H54 (cell line): ENCODE data around the gene PPP5C.
"Not testable (repeated sequence)": the region's sequence is repeated elsewhere in the genome, so short reads cannot be mapped to it uniquely, and the experiment has no call there.

Experiments used
- DNase-seq: peaks from one replicate; pipeline ENCODE4 v3.0.0; 2011; ENCODE audit warnings: low spot score, mixed read lengths; ENCODE audit not compliant: insufficient read length
- FAIRE-seq: peaks from 3 replicates; lab custom pipeline; 2011; peaks lifted over from hg19 to GRCh38; lab: Jason Lieb, UNC
- POLR2A ChIP-seq: IDR thresholded peaks from 2 replicates; pipeline ENCODE4 v1.6.1; 2011; ENCODE audit warnings: low read depth, mild to moderate bottlenecking, low read length

PPP5C gene, protein sequence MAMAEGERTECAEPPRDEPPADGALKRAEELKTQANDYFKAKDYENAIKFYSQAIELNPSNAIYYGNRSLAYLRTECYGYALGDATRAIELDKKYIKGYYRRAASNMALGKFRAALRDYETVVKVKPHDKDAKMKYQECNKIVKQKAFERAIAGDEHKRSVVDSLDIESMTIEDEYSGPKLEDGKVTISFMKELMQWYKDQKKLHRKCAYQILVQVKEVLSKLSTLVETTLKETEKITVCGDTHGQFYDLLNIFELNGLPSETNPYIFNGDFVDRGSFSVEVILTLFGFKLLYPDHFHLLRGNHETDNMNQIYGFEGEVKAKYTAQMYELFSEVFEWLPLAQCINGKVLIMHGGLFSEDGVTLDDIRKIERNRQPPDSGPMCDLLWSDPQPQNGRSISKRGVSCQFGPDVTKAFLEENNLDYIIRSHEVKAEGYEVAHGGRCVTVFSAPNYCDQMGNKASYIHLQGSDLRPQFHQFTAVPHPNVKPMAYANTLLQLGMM

DNA sequence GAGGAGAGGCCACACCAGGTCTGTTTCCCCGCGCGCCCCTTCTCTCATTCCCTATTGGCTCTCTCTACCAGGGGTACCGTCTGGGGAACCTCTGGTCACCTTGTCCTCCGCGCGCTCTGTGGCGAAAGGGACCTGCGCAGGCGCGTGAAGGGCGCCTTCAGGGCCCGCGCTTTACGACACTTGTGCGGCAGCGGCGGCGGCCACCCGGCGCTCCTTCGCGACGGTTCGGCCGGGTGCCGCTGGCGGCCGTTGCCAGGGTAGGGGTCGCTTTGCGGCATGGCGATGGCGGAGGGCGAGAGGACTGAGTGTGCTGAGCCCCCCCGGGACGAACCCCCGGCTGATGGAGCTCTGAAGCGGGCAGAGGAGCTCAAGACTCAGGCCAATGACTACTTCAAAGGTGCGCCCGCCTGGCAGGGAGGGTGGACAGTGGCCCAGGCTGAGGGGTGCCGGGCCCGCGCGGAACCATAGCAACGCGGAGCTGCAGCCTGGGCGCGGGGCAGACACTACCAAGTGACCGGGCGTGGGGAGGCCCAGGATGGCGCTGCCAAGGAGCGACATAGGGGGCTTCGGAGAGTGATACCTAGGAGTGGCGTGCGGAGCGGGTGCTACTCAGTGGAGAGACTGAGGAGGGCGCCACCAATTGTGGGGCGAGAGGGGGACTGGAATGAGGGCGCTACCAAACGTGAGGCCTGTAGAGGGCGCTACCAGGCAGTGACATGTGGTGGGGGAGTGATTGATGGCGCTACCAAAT, at the start of gene PPP5C:
Gene PPP5C (plus strand): TSS at position 267 of the 751 bp plus-strand sequence. CDS start 10 bp downstream, at position 277.
- TF ChIP-seq POLR2A = peak; percentile 52; the same call in 1 of the 2 replicates
- FAIRE-seq (no peak), DNase-seq (peak; percentile 84)

DNA sequence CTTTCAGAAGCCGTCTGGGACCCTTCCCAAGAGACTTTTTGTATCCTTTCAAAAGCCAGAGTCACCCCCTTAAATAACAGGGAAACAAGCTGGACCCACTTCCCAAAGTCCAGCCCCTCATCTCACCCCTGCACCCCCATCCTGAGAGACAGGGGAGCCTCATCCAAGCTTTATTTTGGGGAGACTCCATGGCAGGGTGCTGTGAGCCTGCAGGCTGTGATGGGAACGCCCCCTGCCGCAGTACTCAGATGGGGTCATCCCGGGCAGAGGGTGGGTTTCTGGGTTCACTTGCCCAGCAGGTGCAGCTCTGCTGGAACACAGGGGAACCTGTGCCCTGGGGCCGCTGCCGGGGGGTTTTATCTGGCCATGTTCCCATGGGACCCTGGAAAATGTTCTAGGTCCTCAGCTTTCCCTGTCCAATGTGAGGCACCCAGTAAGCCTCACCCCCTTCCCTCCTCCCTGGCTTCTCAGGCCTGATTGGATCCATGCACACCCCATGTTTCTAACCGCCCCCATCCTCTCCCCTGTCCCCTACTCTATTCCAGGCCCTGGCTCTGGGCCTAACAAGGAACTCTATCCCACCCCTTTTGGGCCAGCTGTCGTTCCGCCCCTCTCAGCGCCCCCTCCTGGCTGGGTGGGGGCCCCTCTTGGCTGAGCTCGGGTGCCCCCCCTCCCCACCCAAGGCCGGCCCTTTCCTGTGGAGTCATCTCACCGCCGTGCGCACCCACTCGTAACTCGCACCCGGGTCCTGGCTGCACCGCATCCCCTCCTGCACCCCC, 49.0 kb upstream of the PPP5C start:
- no peak for TF ChIP-seq POLR2A
- DNase-seq = no peak
- FAIRE-seq = no peak

DNA sequence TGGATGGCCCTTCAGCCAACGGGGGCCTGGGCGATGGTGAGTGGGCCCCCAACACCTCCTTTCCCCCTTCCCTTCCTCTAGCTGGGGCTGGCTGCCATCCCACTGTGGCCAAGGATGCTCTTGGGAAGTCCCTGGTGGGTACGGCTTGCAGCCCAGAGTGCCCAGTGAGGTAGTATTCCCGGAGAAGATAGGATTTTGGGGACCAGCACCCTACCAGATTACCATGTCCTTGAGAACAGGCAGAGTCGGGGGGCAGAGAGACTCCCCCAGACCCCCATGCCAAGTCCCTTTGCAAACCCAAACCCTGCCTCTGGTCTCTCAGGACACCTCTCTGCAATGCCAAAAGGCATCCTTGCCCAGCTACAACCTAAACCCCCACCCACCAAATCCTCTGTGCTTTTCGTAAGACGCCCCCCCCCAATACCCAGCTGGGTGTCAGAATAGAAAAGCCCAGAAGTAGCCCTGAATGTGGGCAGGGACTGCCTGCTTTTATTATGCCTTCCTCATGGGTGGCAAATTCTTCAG, 48.3 kb upstream of the PPP5C start:
- DNase-seq (no peak), FAIRE-seq (no peak)
- no peak for TF ChIP-seq POLR2A

DNA sequence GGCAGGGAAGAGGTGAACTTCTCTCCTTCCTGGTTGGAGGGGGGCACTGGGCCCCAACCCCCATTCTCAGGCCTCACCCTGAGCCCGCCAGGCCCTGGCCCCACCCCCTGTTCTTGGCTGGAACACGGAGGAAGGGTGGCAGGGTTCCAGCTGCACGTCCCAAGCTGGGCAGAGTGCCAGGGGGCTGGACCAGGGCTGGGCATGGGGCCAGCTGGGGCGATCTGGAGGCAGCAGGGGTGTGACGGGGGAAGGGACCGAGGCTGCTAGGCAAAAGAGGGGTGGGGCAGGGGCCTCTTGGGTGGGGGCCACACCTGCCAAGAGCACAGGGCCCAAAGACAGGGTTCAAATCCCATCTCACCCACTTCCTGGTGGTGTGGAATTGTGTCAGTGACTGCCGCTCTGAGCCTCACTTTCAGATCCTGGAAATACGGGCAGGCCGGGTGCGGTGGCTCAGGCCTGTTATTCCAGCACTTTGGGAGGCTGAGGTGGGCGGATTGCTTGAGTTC, 47.8 kb upstream of the PPP5C start:
- no peak for TF ChIP-seq POLR2A
- DNase-seq = peak; percentile 56
- peak; percentile 38 for FAIRE-seq

DNA sequence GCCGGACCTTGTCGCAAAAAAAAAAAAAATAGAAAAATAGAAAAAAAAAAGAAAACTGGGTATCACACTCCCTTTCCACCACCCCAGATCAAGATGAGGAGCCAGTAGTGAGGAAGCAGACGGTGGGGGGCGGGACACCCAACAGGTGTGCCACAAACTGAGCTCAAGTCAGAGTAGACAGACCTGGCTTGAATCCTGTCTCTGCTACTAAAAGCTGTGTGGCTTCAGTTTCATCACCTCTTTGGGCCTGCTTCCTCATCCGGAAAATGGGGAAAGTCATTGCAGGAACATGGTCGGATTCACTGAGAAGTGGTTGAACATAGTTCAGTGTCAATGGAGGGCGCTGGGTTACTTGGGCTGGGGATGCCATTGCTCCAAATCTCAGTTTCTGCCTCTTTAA, 47.2 kb upstream of the PPP5C start:
- FAIRE-seq (no peak), DNase-seq (no peak)
- TF ChIP-seq POLR2A = no peak

DNA sequence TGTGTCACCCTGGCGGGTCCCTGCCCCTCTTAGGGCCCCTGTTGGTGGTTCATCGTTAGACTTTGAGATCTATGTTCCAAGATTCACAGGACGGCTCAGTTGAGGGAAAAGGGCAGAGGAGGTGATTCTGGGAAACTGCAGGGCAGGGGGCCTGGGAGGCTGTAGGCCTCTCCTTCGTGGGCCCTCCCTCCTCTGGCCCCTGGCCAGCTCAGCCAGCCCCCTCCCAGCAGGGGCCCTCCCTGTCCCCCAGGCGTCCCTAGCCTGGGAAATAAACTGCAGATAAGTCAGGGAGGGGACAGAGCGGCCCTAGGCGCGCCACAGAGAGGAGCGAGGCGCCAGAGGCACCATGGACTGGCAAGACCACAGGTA, 43.6 kb upstream of the PPP5C start:
- no peak for TF ChIP-seq POLR2A
- DNase-seq (no peak), FAIRE-seq (no peak)

DNA sequence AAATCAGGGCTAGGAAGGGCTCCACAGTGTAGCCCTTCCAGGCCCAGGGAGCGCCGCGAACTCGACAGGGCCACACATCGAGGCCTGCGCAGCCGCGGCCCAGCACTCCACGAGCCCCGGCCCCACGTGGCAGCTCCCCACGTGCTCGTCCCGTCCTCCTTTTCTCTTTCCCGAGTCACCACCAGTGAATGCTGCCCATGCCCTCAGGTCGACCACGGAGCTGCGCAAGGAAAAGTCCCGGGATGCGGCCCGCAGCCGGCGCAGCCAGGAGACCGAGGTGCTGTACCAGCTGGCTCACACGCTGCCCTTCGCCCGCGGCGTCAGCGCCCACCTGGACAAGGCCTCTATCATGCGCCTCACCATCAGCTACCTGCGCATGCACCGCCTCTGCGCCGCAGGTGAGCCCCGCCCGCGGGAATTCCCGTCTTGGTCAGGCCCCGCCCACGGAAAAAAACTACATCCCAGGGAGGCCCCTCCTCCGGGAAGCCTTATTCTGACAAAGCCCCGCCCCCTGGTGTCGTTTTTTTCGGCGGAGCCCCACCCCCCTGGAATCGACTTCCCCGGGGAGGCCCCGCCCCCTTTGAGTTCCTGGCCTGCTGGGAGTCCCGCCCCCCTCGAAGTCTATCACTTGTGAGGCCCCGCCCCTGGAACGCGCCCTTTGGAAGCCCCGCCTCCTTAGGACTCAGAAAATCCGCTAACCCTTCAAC, 43.0 kb upstream of the PPP5C start:
- no peak for TF ChIP-seq POLR2A
- DNase-seq = no peak
- FAIRE-seq = no peak

DNA sequence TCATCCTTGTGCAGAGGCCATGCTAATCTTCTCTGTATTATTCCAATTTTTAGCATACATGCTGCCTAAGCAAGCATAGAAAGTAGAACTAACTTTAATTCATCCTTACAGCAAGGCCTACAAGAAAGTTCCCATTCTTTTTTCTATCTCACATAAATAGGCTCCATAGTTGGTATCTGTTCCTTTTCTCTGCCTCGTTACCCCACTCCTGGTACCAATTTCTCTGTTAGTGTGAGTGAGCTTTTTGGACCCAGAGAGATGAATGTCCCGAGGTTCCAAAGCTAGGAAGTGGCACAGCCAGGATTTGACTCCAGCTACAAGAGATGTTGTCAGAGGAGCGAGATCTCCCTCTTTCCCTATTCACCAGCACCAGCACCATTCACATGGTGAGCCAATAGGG, 40.4 kb upstream of the PPP5C start:
- no peak for FAIRE-seq
- TF ChIP-seq POLR2A = no peak

DNA sequence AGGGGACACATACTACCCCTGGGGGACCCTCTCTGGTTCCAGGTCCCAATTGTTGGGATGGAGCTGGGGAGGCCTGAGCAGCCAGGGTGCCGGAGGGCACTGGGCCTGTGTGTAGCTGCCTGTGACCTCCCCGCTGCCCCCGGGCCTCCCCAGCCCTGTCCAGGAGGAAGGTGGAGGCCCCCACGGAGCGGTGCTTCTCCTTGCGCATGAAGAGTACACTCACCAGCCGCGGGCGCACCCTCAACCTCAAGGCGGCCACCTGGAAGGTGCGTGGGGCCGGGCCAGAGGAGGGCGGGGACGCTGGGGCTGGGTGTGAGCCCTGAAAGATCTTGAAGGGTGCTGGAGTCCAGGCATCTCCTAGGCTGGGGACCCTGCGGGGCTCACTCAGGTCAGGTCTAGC, 38.4 kb upstream of the PPP5C start:
- no peak for TF ChIP-seq POLR2A
- FAIRE-seq (no peak), DNase-seq (no peak)

More for the DNA sequence above, 40.4 kb upstream of the PPP5C start:
- DNase-seq = no peak

DNA sequence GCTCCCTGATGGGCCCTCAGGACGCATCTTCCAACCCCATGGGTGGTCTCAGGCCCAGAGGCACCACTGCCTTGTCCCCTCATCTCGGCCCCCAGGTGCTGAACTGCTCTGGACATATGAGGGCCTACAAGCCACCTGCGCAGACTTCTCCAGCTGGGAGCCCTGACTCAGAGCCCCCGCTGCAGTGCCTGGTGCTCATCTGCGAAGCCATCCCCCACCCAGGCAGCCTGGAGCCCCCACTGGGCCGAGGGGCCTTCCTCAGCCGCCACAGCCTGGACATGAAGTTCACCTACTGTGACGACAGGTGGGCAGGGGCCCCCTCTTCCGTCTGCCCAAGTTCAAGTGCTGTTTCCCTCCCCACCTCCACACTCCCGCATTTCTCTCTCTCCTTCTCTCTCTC, 37.8 kb upstream of the PPP5C start:
- no peak for TF ChIP-seq POLR2A
- DNase-seq = no peak

DNA sequence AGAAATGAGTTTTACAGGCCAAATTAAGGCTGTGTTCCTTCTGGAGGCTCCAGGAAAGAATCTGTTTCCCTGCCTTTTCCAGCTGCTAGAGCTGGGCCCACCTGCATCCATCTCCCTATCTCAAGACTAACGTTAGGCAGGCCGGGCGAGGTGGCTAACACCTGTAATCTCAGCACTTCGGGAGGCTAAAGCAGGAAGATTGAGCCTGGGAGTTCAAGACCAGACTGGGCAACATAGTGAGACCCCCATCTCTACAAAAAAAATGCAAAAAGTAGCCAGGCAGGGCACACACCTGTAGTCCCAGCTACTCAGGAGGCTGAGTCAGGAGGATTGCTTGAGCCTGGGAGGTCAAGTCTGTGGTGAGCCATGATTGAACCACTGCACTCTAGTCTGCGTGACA, 35.4 kb upstream of the PPP5C start:
- no peak for DNase-seq
- FAIRE-seq = no peak
- no peak for TF ChIP-seq POLR2A

More for the DNA sequence above, 37.8 kb upstream of the PPP5C start:
- no peak for FAIRE-seq

DNA sequence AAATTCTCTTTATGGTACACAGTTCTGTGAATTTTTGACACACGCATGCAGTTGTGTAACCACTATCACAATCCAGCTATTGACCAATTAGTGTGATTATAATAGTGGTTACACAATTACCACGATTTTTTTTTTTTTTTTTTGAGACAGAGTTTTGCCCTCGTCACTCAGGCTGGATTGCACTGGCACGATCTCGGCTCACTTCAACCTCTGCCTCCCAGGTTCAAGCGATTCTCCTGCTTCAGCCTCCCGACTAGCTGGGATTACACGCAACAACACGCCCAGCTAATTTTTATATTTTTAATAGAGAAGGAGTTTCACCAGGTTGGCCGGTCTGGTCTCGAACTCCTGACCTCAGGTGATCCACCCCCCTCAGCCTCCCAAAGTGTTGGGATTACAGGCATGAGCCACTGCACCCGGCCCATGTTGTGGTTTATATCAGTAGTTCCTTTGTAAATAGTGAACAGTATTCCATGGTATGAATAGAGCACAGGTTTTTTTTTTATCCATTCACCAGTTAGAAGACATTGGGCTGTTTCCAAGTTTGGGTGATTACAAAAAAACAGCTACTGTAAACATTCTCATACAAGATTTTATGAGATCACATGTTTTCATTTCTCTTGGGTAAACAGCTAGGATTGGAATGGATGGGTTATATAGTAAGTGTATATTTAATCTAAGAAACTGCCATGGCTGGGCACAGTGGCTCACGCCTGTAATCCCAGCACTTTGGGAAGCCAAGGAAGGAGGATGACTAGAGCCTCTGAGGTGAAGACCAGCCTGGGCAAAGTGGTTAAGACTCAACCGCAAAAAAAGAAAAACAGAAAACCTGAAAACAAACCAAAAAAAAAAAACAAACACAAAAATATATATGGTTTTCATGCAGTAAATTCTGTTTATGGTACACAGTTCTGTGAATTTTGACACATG, 33.1 kb upstream of the PPP5C start:
- FAIRE-seq = not testable (repeated sequence)

More for the DNA sequence above, 33.1 kb upstream of the PPP5C start:
- DNase-seq = not testable (repeated sequence)
